Measurements from ENCODE around the gene AKNAD1. TPM values are rescaled to one million over a fixed set of nuclear protein-coding genes. Genes with fewer than 3 reads are reported as not detected.
"Not testable (repeated sequence)": the region's sequence is repeated elsewhere in the genome, so short reads cannot be mapped to it uniquely, and the experiment has no call there.

Gene AKNAD1
- total RNA-seq, 1 donor from 2014 or later = not detected

GRCh38 chr1:108892356-108893140 is 35.7 kb upstream of the AKNAD1 start:
- TF ChIP-seq, protein P1, sequence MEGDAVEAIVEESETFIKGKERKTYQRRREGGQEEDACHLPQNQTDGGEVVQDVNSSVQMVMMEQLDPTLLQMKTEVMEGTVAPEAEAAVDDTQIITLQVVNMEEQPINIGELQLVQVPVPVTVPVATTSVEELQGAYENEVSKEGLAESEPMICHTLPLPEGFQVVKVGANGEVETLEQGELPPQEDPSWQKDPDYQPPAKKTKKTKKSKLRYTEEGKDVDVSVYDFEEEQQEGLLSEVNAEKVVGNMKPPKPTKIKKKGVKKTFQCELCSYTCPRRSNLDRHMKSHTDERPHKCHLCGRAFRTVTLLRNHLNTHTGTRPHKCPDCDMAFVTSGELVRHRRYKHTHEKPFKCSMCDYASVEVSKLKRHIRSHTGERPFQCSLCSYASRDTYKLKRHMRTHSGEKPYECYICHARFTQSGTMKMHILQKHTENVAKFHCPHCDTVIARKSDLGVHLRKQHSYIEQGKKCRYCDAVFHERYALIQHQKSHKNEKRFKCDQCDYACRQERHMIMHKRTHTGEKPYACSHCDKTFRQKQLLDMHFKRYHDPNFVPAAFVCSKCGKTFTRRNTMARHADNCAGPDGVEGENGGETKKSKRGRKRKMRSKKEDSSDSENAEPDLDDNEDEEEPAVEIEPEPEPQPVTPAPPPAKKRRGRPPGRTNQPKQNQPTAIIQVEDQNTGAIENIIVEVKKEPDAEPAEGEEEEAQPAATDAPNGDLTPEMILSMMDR (IDR thresholded peaks at IDR 0.05; ENCODE audit: borderline replicate concordance) = no peak
- H3K27ac ChIP-seq (replicated peaks) = no peak overlapping the region
- H3K36me3 ChIP-seq = no peaks in the 10 kb centered on the region
- H3K4me3 ChIP-seq = no peak overlapping the region
- no peaks in the 10 kb centered on the region for H3K27me3 ChIP-seq (ENCODE audit: low read depth)
- H3K4me1 ChIP-seq = no peaks in the 10 kb centered on the region
- intact Hi-C loops (cut with micrococcal nuclease) = no loop called here
- no peaks in the 10 kb centered on the region for H3K9me3 ChIP-seq (replicated peaks)
- DNase-seq = no peak

DNA sequence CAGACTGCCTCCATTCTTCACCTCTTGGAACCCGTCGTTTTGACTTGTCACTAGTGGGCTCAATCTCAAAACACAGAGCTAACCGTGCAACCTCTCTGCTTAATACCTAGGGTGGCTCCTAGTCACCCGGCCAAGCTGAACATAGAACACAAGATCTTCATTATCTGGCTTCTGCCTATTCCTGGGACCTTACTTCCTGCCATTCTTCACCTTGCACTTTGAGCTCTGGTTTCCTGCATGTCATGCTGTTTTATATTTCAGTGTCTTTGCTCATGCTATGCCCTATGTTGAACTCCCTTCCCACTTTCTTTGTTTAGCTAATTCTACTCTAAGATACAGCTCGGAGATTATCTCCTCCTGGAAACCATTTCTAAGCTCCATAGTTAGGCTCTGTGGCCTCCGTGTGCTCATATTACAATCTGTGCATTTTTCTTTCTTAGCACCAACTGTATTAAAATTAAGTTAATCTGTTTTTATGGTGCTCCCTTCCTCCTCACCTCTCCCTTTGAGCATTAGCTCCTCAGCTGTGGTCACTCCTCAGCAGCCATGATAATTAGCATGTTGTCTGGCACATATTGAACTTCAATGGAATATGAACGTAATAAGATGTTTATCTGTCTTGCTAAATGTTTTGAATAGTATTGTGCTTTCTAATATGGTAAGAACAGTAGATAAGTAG is 33.0 kb upstream of the AKNAD1 start:
- H3K27ac ChIP-seq (replicated peaks) = no peak overlapping the region
- H3K4me3 ChIP-seq = no peak overlapping the region
- no peaks in the 10 kb centered on the region for H3K27me3 ChIP-seq (ENCODE audit: low read depth)
- TF ChIP-seq, protein P1 (IDR thresholded peaks at IDR 0.05; ENCODE audit: borderline replicate concordance) = no peak
- no peaks in the 10 kb centered on the region for H3K36me3 ChIP-seq
- DNase-seq = no peak
- no peaks in the 10 kb centered on the region for H3K4me1 ChIP-seq
- no peaks in the 10 kb centered on the region for H3K9me3 ChIP-seq (replicated peaks)
- intact Hi-C loops (cut with micrococcal nuclease) = no loop called here

DNA sequence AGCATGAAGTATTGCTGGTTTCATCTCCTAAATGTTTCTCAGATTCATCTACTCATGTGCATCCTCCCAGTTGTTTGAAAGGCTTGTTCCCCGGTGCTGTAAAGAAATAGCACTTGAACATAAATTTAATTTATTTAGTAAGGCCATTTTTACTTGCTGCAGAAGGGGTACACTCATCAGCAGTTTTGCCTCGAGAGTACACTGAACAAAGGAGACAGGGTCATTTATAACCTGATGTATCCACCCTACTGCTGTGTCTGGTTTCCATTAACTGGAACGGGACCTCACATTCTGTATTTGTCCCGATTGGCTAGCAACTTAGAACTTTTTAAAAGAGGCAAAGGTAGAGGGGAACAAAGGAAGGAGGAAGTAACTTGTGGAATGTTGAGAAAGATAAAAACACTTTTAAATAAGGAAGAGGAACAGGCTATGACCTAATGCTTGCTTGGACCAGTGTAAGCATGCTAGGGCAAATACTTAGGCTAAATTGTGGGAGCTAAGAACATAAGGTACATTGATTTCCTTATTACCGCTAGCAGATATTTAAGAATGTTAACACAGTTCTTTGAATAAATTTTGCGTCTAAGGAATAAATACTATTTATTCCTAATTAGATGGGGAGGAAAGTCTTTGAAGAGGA is 32.2 kb upstream of the AKNAD1 start:
- H3K9me3 ChIP-seq (replicated peaks); H3K27me3 ChIP-seq (ENCODE audit: low read depth); H3K4me3 ChIP-seq; H3K27ac ChIP-seq (replicated peaks); H3K36me3 ChIP-seq; DNase-seq; H3K4me1 ChIP-seq; intact Hi-C loops (cut with micrococcal nuclease): not testable (repeated sequence)

- Histone ChIP-seq H3K27me3 (ENCODE audit: low read depth) (no peaks in the 10 kb centered on the region), H3K36me3 (no peaks in the 10 kb centered on the region), H3K9me3 (replicated peaks) (no peaks in the 10 kb centered on the region), H3K27ac (replicated peaks) (no peak overlapping the region), H3K4me1 (no peaks in the 10 kb centered on the region), H3K4me3 (no peak overlapping the region)
- intact Hi-C loops (cut with micrococcal nuclease) = no loop called here
- DNase-seq = no peak
- TF ChIP-seq, protein P1 (IDR thresholded peaks at IDR 0.05; ENCODE audit: borderline replicate concordance) = no peak
Observed at GRCh38 chr1:108886292-108886691, 29.4 kb upstream of the AKNAD1 start.

DNA sequence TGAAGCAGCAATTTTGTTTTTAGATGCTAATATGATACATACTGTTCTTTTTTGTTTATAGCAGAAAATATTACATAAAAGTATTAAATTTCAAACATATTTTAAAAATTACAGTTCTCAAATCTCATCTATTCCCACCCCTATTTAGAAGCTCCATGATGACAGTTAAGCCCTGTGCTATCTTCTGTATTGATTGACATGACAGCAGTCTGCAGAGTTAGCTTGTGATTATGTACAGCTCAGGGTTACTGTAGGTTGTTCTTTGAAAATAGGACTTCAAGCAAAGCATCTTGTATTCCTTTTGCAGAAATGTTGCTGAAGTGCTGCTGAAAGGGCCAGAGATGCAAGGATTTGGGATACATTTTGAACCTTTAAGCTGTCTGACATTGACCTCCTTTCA is 28.1 kb upstream of the AKNAD1 start:
- H3K27me3 ChIP-seq (ENCODE audit: low read depth) = no peaks in the 10 kb centered on the region
- H3K27ac ChIP-seq (replicated peaks) = no peak overlapping the region
- intact Hi-C loops (cut with micrococcal nuclease) = no loop called here
- no peaks in the 10 kb centered on the region for H3K9me3 ChIP-seq (replicated peaks)
- no peaks in the 10 kb centered on the region for H3K36me3 ChIP-seq
- TF ChIP-seq, protein P1 (IDR thresholded peaks at IDR 0.05; ENCODE audit: borderline replicate concordance) = no peak
- DNase-seq = no peak
- no peak overlapping the region for H3K4me3 ChIP-seq
- H3K4me1 ChIP-seq = no peaks in the 10 kb centered on the region
